Ecto neural progenitor cell (in vitro differentiated cells): ENCODE results near the gene BTLA.
"Not testable (repeated sequence)": the region's sequence is repeated elsewhere in the genome, so short reads cannot be mapped to it uniquely, and the experiment has no call there.

Experiments
- DNase-seq: peaks from one replicate; pipeline ENCODE4 v3.0.0-alpha.2; 2018; ENCODE audit warnings: low spot score

BTLA gene

DNA sequence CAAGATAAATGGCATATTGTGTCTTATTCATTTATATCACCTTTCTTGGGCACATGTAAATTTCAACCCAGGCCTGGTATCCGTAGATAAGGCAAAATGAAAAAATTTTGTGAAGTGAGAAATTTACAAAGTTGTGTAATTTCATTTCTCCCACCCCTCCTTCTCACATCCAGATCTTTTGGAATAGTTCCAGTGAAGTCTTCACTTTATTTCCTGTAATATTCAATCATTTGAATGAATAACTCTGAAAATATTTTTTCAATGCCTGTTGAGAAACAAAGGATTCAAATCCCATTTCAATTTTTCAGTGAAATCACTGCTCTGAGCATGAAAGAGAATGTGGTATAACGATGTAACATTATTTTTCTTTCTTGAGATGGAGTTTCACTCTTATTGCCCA is 53.4 kb downstream of the BTLA start:
- no peak for DNase-seq

DNA sequence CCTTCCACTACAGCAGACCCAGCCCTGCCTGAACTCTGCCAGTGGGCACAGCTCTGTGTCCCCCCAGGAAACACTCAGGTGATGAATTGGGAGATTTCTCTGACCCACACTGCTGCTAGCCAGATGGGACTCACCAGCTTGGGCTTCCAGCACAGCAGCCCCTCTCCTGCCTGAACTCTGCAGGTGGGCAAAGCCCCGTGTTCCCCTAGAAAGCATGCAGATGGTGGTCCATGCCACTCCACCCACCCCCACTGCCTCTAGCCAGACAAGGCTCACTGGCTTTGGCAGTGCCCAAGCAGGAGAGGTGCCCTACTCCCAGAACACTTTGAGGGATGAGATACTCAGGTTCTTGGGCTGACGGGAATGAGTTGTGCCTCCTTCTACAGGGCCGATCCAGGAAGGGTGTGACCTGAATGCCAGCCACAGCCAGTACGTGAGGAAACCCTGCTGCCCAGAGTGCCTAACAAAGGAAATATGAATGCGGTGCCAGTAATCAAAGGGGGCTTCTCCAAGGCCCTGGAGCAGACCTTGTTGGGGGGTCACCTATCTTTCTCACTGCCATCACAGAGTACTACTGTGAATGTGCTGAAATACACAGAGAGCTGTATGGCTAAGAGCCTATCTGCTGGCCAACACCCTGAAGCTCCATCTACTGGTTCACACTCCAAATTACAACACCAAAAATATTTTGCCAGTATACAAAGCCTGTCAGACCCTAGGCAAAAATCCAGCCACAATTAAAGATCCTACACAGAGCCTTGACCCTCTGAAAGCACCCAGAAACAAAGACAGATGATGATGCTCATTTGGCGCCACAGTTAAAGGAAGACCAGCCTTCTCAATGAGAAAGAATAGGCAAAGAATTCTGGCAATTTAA is 61.9 kb downstream of the BTLA start:
- DNase-seq, result no peak

GRCh38 chr3:112429960-112430359 is 69.3 kb downstream of the BTLA start:
- no peak for DNase-seq

- DNase-seq, result no peak
Measured at GRCh38 chr3:112427123-112427522, 72.1 kb downstream of the BTLA start.

GRCh38 chr3:112425858-112426750 is 73.2 kb downstream of the BTLA start:
- no peak for DNase-seq

DNA sequence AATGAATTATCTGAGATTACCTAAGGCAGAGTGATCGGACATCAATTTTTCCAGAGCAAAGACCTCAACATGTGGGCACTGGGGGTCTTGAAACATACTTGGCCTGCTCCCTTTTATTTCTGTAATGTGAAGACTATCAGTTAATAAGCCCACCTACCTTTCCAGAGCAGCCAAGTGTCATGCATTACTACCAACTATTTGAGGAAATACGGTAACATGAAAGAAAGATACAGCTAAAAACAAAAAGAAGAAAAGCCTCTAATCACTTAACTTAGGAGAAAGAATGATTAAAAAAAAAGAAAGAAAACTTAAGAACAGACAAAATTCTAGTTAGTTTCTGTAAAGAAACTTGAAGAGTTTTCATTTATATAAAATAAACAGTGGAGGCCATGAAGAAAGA is 73.9 kb downstream of the BTLA start:
- no peak for DNase-seq

GRCh38 chr3:112424394-112424793 is 74.9 kb downstream of the BTLA start:
- no peak for DNase-seq

GRCh38 chr3:112422921-112423320 is 76.4 kb downstream of the BTLA start:
- DNase-seq, result not testable (repeated sequence)

GRCh38 chr3:112418526-112418925 is 80.7 kb downstream of the BTLA start:
- not testable (repeated sequence) for DNase-seq

DNA sequence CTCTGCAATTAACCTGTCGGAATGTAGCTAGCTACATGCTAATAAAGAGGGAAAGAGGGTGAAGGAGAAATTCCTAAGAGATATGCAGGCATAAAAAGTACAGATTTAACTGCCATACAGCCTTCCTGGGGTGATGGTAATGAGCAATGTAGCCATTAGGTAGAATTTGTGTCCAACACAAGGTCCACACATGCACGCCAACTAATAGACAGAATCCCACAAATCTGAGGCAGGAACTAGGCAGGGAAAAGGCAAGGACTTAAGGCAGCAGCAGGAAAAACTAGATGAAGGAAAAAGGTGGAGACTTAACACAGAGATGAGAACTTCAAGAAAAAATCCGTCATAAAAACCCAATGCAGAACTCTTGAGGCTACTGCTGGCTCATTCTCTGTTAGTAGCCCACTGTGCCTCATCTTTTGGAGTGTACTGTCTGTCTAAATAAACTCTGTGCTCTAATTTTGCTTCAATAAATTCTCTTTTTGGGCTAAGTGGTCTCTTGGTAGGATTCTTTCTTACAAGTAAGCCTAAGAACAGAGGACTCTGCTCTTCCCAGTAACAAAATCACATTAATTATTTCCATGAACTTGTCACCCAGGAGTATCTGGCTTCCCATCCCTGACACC is 81.5 kb downstream of the BTLA start:
- no peak for DNase-seq

GRCh38 chr3:112416391-112417212 is 82.7 kb downstream of the BTLA start:
- DNase-seq, result no peak

DNA sequence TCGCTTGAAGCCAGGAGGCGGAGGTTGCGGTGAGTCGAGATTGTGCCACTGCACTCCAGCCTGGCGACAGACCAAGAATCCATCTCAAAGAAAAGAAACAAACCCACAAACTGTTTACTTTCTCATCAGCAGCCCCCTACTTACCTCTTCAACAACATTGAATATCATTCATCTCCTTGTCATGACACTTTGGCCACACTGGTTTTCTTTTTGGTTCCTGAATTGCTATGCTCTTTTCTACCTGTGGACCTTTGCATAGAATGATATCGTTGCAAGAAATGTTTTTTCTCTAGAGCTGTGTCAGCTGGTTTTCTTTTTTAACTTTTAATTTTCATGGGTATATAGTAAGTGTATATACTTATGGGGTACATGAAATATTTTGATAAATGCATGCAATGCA is 83.9 kb downstream of the BTLA start:
- no peak for DNase-seq
